GM12872 (cell line): ENCODE data around the gene PPFIBP2.

Experiments
- TF ChIP-seq, protein P1 (sequence below): IDR thresholded peaks from 3 replicates; pipeline ENCODE4 v1.5.1; 2011; ENCODE audit warnings: low read depth, mild to moderate bottlenecking, low read length, moderate library complexity; ENCODE audit not compliant: insufficient read depth

The PPFIBP2 gene

DNA sequence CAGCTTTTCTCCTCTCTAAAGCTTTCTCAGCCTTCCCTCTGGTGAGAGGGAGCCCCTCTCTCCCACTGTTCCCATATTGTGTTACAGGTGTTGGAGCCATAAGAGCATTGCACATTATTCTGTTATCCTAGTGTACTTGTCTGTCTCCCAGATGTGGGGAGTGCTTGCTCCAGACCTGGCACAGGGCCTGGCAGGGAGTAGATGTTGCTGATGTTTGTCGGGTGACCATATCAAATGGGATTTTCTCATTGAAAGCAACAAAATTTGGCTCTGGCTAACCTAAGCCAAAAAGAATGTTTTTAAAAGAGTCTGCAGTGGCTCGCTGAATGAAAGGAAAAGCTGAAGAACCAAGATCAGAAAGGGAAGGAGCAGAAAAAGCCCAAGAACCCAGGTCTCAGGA is 118.4 kb downstream of the PPFIBP2 start:
- TF ChIP-seq, protein P1, sequence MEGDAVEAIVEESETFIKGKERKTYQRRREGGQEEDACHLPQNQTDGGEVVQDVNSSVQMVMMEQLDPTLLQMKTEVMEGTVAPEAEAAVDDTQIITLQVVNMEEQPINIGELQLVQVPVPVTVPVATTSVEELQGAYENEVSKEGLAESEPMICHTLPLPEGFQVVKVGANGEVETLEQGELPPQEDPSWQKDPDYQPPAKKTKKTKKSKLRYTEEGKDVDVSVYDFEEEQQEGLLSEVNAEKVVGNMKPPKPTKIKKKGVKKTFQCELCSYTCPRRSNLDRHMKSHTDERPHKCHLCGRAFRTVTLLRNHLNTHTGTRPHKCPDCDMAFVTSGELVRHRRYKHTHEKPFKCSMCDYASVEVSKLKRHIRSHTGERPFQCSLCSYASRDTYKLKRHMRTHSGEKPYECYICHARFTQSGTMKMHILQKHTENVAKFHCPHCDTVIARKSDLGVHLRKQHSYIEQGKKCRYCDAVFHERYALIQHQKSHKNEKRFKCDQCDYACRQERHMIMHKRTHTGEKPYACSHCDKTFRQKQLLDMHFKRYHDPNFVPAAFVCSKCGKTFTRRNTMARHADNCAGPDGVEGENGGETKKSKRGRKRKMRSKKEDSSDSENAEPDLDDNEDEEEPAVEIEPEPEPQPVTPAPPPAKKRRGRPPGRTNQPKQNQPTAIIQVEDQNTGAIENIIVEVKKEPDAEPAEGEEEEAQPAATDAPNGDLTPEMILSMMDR = no peak

DNA sequence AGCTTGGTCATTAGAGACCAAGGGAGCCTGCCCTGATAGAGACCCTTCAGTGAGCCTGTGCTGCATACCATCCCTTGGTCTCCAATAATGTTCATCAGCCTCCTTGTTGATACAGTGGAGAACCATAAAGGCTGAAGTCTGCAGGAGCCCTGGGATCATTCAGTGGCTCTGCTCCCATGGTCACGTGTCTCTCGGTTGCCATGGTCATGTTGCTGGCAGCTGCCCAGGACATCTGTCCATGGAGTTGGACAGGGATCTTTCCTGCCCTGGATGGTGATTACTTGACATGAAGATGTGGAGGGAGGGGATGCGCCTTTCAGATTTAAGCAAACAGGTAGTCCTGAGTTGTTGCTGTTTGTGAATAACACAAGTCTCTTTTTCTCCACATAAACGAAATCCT is 121.3 kb downstream of the PPFIBP2 start:
- TF ChIP-seq, protein P1 = no peak

DNA sequence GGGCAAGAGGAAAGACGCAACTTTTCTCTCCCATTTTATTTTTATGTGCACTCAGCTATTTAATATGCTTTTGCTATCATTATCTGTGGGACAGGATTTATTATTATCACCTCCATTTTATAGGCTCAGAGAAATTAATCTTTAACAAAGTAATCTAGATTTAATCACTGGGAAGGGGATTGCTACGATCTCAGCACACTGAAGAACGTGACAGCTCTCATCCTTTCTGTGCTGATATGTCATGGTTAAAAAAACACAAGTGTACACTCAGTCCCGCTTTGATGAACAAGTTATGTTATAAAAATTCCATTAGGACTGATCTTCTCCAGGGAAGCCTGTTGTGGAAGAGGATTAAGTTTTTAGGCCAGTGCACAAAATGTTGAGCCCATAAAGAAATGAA is 121.9 kb downstream of the PPFIBP2 start:
- TF ChIP-seq, protein P1 = no peak

DNA sequence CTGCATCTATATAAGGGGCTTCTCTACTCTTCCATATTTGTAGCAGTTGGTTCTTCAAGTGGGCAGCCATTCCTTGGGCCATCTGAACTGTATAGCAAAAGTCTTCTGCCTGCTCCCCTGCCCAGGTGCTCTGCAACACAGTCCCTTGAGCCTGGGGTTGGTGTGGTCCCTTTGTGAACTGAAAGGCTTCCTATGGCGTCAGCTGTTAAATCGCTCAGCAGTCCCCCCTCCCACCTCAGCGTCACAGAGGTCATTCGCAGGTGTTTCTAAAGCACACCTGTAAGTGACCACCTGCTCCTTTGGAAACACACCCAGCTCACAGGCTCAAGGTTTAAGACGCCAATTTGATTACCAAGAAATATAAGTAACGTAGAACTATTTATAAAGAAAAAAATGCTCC is 122.6 kb downstream of the PPFIBP2 start:
- TF ChIP-seq, protein P1 = no peak

DNA sequence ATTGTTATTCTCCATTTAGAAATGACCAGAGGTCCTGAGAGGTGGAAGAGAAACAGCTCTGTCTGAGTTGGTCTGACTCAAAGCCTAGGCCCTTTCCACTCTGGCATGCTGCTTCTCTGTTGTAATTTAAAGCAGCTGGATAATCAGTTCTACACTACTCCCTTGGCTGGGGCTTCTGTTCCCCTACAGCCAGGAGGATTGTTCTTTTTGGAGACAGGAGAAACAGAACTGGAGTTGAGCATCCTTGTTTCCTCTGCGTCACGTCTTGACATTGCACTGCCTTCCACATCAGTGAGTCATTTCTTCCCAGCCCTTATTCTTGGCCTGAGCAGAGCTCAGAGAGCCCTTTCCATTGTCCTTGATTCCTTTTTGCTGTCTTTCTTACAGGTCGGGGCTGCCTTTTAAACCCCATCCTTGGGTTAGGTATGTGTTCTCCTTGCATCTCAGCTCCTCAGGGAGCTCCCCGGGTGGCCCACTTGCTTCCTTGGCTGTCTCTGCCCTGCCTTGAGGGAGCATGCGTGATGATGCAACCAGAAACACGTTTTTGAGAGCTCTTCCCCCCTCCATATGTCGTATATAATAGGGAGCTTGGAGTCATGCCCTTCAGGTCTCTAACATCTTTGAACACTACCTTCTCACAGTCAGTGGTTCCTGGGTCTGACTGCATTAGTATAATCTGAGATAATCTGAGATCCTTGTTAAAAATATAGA is 123.8 kb downstream of the PPFIBP2 start:
- TF ChIP-seq, protein P1 = no peak

DNA sequence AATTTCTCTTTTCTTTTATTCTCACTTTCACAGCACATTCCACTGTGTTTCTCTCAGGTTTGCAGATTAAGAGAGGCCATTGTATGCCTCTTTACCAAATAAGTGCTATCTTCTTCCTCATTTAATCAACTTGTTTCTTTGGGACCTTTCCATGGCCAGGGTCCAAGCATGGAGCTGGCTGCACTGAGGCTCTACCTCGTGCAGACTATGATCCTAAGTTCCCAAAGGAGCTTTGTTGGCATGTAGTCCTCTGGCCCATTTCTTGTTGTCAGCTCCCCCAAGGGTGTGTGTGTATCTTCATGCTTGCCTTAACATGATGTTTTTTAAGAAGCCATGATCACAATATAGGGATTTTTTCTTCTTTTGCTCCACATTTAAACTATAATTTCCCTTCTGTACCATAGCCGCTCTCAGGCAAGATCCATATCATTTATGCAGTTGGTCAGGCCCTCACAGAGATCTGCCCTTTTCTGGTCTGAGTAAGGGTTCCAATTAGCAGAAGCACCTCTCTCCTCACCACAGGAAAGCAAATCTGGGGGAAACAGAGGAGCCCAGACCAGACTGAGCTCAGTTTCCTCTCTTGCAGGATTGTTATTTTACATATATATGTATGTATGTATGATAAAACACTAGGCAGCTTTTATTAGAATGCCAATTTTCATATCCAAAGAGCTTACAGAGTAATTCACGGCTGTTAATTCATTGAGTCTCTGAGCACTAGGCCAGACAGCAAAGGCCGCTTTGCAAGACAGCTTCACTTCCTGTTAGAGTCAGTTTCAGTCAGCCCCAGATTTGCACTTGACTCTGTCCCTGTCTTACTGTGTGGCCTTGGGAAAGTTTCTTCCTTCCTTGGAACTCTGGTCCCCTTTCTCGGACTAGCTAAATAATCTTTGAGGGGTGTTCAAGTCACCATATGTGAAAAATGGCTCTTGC is 125.2 kb downstream of the PPFIBP2 start:
- TF ChIP-seq, protein P1 = no peak

DNA sequence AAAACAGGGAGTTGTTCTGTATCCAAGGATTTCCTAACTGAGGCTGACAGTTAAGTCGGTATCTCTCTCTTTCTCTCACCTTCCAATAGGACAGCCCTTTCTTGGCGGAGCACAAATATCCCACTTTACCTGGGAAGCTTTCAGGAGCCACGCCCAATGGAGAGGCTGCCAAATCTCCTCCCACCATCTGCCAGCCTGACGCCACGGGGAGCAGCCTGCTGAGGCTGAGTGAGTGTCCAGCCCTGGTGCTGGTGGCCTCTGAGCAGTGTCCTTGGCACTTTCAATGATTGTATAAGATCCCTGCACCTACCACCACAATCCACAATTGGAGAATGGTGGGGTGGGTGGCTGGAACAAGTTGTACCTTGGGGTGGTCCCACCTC is 125.8 kb downstream of the PPFIBP2 start:
- TF ChIP-seq, protein P1 = no peak
